ENCODE data around the gene SNX18. TPM values are rescaled to one million over a fixed set of nuclear protein-coding genes. Genes with fewer than 3 reads are reported as not detected.

The SNX18 gene
- polyA plus RNA-seq, 2 of the 4 experiments (the other 2 are of a cell fraction), result 7.1 to 8.1 TPM

DNA sequence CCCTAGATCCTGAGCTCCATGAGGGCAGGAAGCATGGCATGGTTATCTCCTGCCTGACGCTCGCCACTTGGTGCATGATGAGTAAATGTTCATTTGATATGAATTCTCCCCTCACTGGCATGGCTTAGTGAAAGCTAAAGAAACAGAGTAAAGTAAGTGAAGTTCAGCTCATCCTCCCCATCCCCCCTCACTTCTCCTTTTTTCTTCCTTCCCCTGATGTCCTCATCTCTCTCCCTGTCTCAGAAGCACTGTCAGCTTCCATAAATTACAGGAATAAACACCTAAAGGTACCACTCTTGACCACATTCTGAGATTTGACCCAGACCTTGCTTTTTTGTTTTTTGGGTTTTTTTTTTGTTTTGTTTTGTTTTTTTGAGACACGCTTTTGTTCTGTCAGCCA, 73.3 kb downstream of the SNX18 start (continued):
- TF ChIP-seq, protein P1, sequence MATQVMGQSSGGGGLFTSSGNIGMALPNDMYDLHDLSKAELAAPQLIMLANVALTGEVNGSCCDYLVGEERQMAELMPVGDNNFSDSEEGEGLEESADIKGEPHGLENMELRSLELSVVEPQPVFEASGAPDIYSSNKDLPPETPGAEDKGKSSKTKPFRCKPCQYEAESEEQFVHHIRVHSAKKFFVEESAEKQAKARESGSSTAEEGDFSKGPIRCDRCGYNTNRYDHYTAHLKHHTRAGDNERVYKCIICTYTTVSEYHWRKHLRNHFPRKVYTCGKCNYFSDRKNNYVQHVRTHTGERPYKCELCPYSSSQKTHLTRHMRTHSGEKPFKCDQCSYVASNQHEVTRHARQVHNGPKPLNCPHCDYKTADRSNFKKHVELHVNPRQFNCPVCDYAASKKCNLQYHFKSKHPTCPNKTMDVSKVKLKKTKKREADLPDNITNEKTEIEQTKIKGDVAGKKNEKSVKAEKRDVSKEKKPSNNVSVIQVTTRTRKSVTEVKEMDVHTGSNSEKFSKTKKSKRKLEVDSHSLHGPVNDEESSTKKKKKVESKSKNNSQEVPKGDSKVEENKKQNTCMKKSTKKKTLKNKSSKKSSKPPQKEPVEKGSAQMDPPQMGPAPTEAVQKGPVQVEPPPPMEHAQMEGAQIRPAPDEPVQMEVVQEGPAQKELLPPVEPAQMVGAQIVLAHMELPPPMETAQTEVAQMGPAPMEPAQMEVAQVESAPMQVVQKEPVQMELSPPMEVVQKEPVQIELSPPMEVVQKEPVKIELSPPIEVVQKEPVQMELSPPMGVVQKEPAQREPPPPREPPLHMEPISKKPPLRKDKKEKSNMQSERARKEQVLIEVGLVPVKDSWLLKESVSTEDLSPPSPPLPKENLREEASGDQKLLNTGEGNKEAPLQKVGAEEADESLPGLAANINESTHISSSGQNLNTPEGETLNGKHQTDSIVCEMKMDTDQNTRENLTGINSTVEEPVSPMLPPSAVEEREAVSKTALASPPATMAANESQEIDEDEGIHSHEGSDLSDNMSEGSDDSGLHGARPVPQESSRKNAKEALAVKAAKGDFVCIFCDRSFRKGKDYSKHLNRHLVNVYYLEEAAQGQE (IDR thresholded peaks at IDR 0.05), result no peak
- TF ChIP-seq HOXB5 (CRISPR knock-in tag; IDR thresholded peaks at IDR 0.05), result no peak
- TF ChIP-seq CBX8 (IDR thresholded peaks at IDR 0.05), result no peak
- no peak for TF ChIP-seq CHD4 (IDR thresholded peaks at IDR 0.05; ENCODE audit: borderline replicate concordance)

DNA sequence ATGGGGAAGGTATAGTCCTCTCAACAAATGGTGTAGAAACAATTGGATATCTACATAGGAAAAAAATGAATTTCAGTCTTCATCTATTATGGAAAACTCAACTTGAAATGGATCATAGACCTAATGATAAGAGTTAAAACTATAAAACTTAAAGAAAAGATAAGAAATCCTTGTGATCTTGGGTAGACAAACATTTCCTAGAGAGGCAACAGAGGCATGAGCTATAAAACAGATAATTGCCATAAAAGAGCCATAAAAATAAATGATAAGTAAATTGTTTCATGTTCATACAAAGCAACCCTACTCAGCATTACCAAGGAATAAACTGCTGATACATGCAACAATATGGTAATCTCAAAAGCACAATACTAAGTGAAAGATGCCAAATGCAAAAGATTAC, 76.2 kb downstream of the SNX18 start:
- FAIRE-seq (no peak), DNase-seq (ENCODE audit: low read depth in 1 of 2, low spot score in 1 of 2) (no peak), ATAC-seq (no peak)
- ChIA-PET CTCF (no interaction called here), POLR2A (no interaction called here)
- Histone ChIP-seq H3K4me2 (no peak overlapping the region), H3K9me3 (peaks cover 2% of the 10 kb centered on the region; the same call in 1 of the 3 replicates), H3K4me1 (no peaks in the 10 kb centered on the region), H3K4me3 (no peak overlapping the region), H3K27ac (no peak overlapping the region)
- TF ChIP-seq FOXS1 (CRISPR knock-in tag; IDR thresholded peaks at IDR 0.05) (no peak), GATA3 (IDR thresholded peaks at IDR 0.05; ENCODE audit: borderline replicate concordance) (no peak), CHD2 (IDR thresholded peaks at IDR 0.05; ENCODE audit: low read length, partially characterized antibody) (no peak), MAFK (IDR thresholded peaks at IDR 0.05; ENCODE audit: partially characterized antibody) (peak; percentile 33)

DNA sequence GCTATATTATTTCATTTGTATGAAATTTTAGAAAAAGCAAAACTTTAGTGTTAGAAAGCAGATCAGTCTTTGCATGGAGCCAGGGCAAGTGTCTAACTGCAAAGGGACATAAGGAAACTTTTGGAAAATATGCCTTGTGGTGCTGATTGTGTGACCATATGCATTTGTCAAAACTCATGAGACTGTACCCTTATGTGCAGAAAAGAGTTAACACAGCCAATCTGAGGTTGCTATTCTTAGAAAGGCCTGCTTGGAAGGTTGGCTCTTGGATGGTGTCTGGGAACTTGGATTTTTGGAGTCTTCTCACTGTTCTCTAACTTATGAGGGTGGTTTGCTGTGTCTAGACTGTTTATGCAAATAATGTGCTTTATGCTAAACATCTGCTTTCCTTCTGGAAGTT, 76.6 kb downstream of the SNX18 start:
- ATAC-seq (no peak), FAIRE-seq (no peak), DNase-seq (ENCODE audit: low read depth in 1 of 2, low spot score in 1 of 2) (no peak)
- POLR2A ChIA-PET, result no interaction called here
- Histone ChIP-seq H3K4me3 (no peak overlapping the region), H3K4me2 (no peak overlapping the region), H3K9me3 (peaks cover 2% of the 10 kb centered on the region; the same call in 1 of the 3 replicates), H3K27ac (no peak overlapping the region), H3K4me1 (no peaks in the 10 kb centered on the region)
- no peak for TF ChIP-seq NPAS2 (CRISPR knock-in tag; IDR thresholded peaks at IDR 0.05; ENCODE audit: borderline replicate concordance)
- no peak for TF ChIP-seq ZFP36 (IDR thresholded peaks at IDR 0.05; ENCODE audit: borderline replicate concordance, partially characterized antibody)
- CTCF ChIA-PET, result no interaction called here

DNA sequence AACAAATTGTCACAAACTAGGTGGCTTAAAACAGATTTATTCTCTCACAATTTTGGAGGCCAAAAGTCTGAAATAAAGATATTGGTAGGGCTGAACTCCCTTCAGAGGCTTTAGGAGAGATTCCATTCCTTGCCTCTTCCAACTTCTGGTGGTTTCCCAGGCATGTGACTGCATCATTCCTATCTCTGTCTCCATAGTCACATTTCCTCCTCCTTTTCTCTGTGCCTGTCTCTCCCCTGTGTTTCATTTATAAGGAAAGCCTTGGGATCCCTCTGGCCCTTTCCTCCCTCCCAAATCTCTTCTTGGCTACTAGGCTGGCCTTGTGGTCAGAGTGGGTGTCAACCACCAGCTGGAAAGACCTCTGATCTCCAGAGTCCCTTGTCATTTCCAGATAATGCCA, 78.2 kb downstream of the SNX18 start:
- ChIA-PET CTCF (no interaction called here), POLR2A (no interaction called here)
- H3K27ac ChIP-seq, result no peak overlapping the region
- H3K4me2 ChIP-seq, result no peak overlapping the region
- peaks cover 2% of the 10 kb centered on the region; the same call in 1 of the 3 replicates for H3K9me3 ChIP-seq
- FAIRE-seq, result no peak
- ATAC-seq, result no peak
- TF ChIP-seq RCOR1 (IDR thresholded peaks at IDR 0.05; ENCODE audit: low read depth, low read length), result no peak
- no peak for TF ChIP-seq NFE2L2 (conservative IDR thresholded peaks at IDR 0.05; ENCODE audit: low read length)
- TF ChIP-seq, protein P1 (IDR thresholded peaks at IDR 0.05), result no peak
- H3K4me1 ChIP-seq, result no peaks in the 10 kb centered on the region
- H3K4me3 ChIP-seq, result no peak overlapping the region
- no peak for DNase-seq (ENCODE audit: low read depth in 1 of 2, low spot score in 1 of 2)

Other genes starting within 250 kb of the SNX18 start
- 11.8 and 15.9 TPM in 2 replicates for gene ARL15, start 207.2 kb upstream of the SNX18 start, polyA plus RNA-seq (2011; rRNA removed)
- gene ARL15, start 207.2 kb upstream of the SNX18 start, polyA plus RNA-seq (2017; fragmentation: RNase III; extraction: RNeasy Plus Mini Kit Qiagen cat#74134 plus additional on column Dnase treatment), result 8.6 to 12.1 TPM (median 10.8 TPM) in 3 replicates
- not detected in 2 replicates for gene HSPB3, start 62.1 kb upstream of the SNX18 start, polyA plus RNA-seq (2011; rRNA removed)
- not detected in 3 replicates for gene HSPB3, start 62.1 kb upstream of the SNX18 start, polyA plus RNA-seq (2017; fragmentation: RNase III; extraction: RNeasy Plus Mini Kit Qiagen cat#74134 plus additional on column Dnase treatment)

All from A549 (cell line).